Colonic mucosa (tissue), 4 donors: ENCODE measurements around the gene TSC22D4. TPM values are rescaled to one million over a fixed set of nuclear protein-coding genes. Genes with fewer than 3 reads are reported as not detected.

ENCODE experiments used
- DNase-seq: peaks from one replicate; pipeline ENCODE4 v3.0.0-alpha.2; 2020
- H3K27ac ChIP-seq: fragments of 200-600 bp; one replicate; pipeline ENCODE4 v1.8.0; 2021
- H3K27me3 ChIP-seq: fragments of 200-600 bp; one replicate; pipeline ENCODE4 v1.8.0; 2021
- H3K36me3 ChIP-seq: fragments of 200-600 bp; one replicate; pipeline ENCODE4 v1.8.0; 2021
- H3K4me1 ChIP-seq: fragments of 200-600 bp; one replicate; pipeline ENCODE4 v1.8.0; 2021; ENCODE audit warnings: mild to moderate bottlenecking
- H3K4me3 ChIP-seq: fragments of 200-600 bp; one replicate; pipeline ENCODE4 v1.8.0; 2021
- H3K9ac ChIP-seq, 2 donors: one replicate each; pipeline ENCODE4 v1.7.0; 2013; ENCODE audit warnings: control low read depth in 2 of 2, low read depth in 2 of 2, low read length in 2 of 2
- H3K9me3 ChIP-seq: fragments of 200-600 bp; one replicate; pipeline ENCODE4 v1.8.0; 2021
- CTCF ChIP-seq: fragments of 200-600 bp; IDR thresholded peaks from one replicate; pipeline ENCODE4 v1.8.0; 2022; ENCODE audit warnings: antibody characterized with exemption, mild to moderate bottlenecking
- intact Hi-C: fragments of 100-400 bp; cut with DNase I; formaldehyde crosslinking; loops from one replicate; pipeline ENCODE4 v1.14.1; 2022
- total RNA-seq, 2 donors: library from RNA; stranded (reverse); fragmentation: NEBNext Ultra II Directional in 1 of 2; extraction: Animal tissue kit (Norgen Biotek cat#: 25700) in 1 of 2; gene quantifications; one replicate each; pipeline ENCODE4 v1.2.1, GENCODE V29; 2021
- donor health status: healthy.
- donor health status: DM: no; HTN: no; CAD: no.
- donor health status: DM: no; HTN: no; CAD: no.

TSC22D4 gene
- total RNA-seq, 2 donors from 2014 or later: 56.1 to 56.3 TPM

- intact Hi-C loops: no loop called here
- DNase-seq: no peak
These were observed 40.6 kb upstream of the TSC22D4 start for GRCh38 chr7:100519580-100519979.

GRCh38 chr7:100517305-100517704 lies 38.3 kb upstream of the TSC22D4 start:
- H3K27ac ChIP-seq: no peak overlapping the region
- no peak overlapping the region for H3K4me3 ChIP-seq
- DNase-seq: no peak
- intact Hi-C loops: no loop called here
- no peaks in the 10 kb centered on the region for H3K9me3 ChIP-seq
- H3K9ac ChIP-seq: no peak overlapping the region
- no peaks in the 10 kb centered on the region for H3K4me1 ChIP-seq
- H3K36me3 ChIP-seq: no peaks in the 10 kb centered on the region
- H3K27me3 ChIP-seq: no peaks in the 10 kb centered on the region
- TF ChIP-seq CTCF: no peak

More at GRCh38 chr7:100519580-100519979, 40.6 kb upstream of the TSC22D4 start:
- TF ChIP-seq CTCF: no peak
- Histone ChIP-seq H3K4me3 (no peak overlapping the region), H3K9me3 (no peaks in the 10 kb centered on the region), H3K4me1 (no peaks in the 10 kb centered on the region), H3K27ac (no peak overlapping the region), H3K36me3 (no peaks in the 10 kb centered on the region), H3K9ac (no peak overlapping the region), H3K27me3 (no peaks in the 10 kb centered on the region)

- Histone ChIP-seq H3K9me3 (no peaks in the 10 kb centered on the region), H3K9ac (no peak overlapping the region), H3K4me3 (no peak overlapping the region), H3K36me3 (no peaks in the 10 kb centered on the region), H3K4me1 (no peaks in the 10 kb centered on the region), H3K27me3 (no peaks in the 10 kb centered on the region), H3K27ac (no peak overlapping the region)
- intact Hi-C loops: no loop called here
- no peak for DNase-seq
- no peak for TF ChIP-seq CTCF
These were observed 37.3 kb upstream of the TSC22D4 start for GRCh38 chr7:100516135-100516812.

GRCh38 chr7:100515072-100515532 lies 36.1 kb upstream of the TSC22D4 start:
- Histone ChIP-seq H3K4me1 (no peaks in the 10 kb centered on the region), H3K9me3 (no peaks in the 10 kb centered on the region), H3K4me3 (no peak overlapping the region), H3K36me3 (no peaks in the 10 kb centered on the region), H3K9ac (no peak overlapping the region), H3K27ac (no peak overlapping the region), H3K27me3 (no peaks in the 10 kb centered on the region)
- DNase-seq: no peak
- intact Hi-C loops: no loop called here
- no peak for TF ChIP-seq CTCF

DNA sequence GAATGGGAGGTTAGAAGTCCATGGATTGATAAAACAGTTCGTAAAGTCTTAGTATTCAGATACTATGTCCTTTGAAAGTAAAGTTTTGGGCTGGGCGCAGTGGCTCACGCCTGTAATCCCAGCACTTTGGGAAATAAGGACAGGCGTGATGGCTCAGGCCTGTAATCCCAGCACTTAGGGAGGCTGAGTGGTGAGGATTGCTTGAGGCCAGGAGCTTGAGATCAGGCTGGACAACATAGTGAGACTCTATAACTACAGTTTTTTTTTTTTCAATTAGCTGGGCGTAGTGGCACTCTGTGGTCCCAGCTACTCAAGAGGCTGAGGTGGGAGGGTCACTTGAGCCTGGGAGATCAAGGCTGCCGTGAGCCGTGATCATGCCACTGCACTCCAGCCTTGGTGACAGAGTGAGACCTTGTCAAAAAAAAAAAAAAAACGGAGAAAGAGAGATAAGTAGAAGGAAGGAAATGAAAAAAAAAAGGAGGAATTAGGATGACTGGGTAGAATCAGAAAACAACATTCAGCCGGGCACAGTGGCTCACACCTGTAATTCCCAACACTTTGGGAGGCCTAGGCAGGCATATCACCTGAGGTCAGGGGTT lies 34.3 kb upstream of the TSC22D4 start:
- H3K27me3 ChIP-seq: no peaks in the 10 kb centered on the region
- H3K9ac ChIP-seq: no peak overlapping the region
- no peaks in the 10 kb centered on the region for H3K4me1 ChIP-seq
- no peak overlapping the region for H3K4me3 ChIP-seq
- TF ChIP-seq CTCF: no peak
- DNase-seq: no peak
- H3K9me3 ChIP-seq: no peaks in the 10 kb centered on the region
- H3K27ac ChIP-seq: no peak overlapping the region
- H3K36me3 ChIP-seq: no peaks in the 10 kb centered on the region
- intact Hi-C loops: no loop called here
